ENCODE measurements around the gene PKP1.

PKP1 gene

DNA sequence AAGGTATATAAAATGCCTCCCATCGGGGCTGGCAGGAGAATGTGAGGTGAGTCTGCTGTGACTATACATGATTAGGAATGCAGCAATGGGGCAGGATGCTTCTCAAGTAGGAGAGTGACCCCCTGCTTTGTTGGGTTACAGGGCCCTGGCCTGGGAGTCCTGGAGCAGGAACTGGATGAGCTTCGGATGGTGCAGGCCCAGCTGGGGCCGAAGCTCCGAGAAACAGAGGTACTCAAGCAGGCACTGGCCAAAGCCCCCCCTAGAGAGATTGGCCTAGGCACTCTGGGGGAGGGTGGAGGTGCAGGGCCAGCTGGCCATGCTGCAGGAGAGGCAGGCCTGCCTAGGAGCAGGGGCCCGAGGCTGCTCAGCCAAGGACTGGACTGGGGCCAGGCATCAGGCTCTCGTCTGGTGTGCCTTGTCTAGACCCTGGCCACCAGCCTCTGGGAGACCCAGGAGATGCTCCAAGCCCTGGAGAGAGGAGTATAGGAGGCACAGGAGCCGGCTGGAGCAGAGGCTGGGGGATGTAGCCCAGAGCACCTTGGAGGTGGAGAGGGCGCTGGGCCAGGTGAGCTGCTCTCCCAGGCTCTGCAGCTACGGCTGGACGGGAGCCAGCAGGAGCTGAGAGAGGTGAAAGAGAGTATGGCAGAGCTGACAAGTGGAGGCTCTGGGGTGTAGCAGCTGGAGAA, 32.8 kb upstream of the PKP1 start:
- Histone ChIP-seq H3K9me2 (replicated peaks; ENCODE audit: insufficient read depth, low read length) (no peaks in the 10 kb centered on the region), H3K79me2 (ENCODE audit: insufficient read depth, low read length) (no peaks in the 10 kb centered on the region), H4K20me1 (ENCODE audit: low read depth, low read length) (no peaks in the 10 kb centered on the region), H3F3A (ENCODE audit: insufficient read depth) (no peaks in the 10 kb centered on the region), H2AFZ (ENCODE audit: low read depth, low read length, severe bottlenecking) (no peak overlapping the region), H3K36me3 (ENCODE audit: low read length) (no peaks in the 10 kb centered on the region), H3K4me3 (ENCODE audit: insufficient read depth, low read length, poor library complexity, severe bottlenecking) (no peak overlapping the region), H3K9ac (ENCODE audit: low read length) (no peak overlapping the region), H3K9me3 (ENCODE audit: insufficient read depth, low read length) (no peaks in the 10 kb centered on the region), H3K27ac (ENCODE audit: low read depth, low read length) (no peak overlapping the region), H3K27me3 (ENCODE audit: low read length) (no peaks in the 10 kb centered on the region), H3K4me2 (ENCODE audit: low read depth, low read length, poor library complexity, severe bottlenecking) (no peak overlapping the region)
- TF ChIP-seq EZH2phosphoT487 (conservative IDR thresholded peaks at IDR 0.05; ENCODE audit: low read length) (no peak), CTCF (IDR thresholded peaks at IDR 0.05; ENCODE audit: insufficient read depth, low read length, poor library complexity, severe bottlenecking) (no peak)

GRCh38 chr1:201251411-201251810, 31.9 kb upstream of the PKP1 start:
- no peak overlapping the region for H3K4me3 ChIP-seq (ENCODE audit: insufficient read depth, low read length, poor library complexity, severe bottlenecking)
- no peak overlapping the region for H2AFZ ChIP-seq (ENCODE audit: low read depth, low read length, severe bottlenecking)
- no peak overlapping the region for H3K27ac ChIP-seq (ENCODE audit: low read depth, low read length)
- H3K4me2 ChIP-seq (ENCODE audit: low read depth, low read length, poor library complexity, severe bottlenecking): no peak overlapping the region
- no peaks in the 10 kb centered on the region for H3K27me3 ChIP-seq (ENCODE audit: low read length)
- H3K9me3 ChIP-seq (ENCODE audit: insufficient read depth, low read length): no peaks in the 10 kb centered on the region
- H4K20me1 ChIP-seq (ENCODE audit: low read depth, low read length): no peaks in the 10 kb centered on the region
- no peak overlapping the region for H3K9ac ChIP-seq (ENCODE audit: low read length)
- H3K9me2 ChIP-seq (replicated peaks; ENCODE audit: insufficient read depth, low read length): no peaks in the 10 kb centered on the region
- no peaks in the 10 kb centered on the region for H3F3A ChIP-seq (ENCODE audit: insufficient read depth)
- H3K79me2 ChIP-seq (ENCODE audit: insufficient read depth, low read length): no peaks in the 10 kb centered on the region
- TF ChIP-seq EZH2phosphoT487 (conservative IDR thresholded peaks at IDR 0.05; ENCODE audit: low read length): no peak
- no peak for TF ChIP-seq CTCF (IDR thresholded peaks at IDR 0.05; ENCODE audit: insufficient read depth, low read length, poor library complexity, severe bottlenecking)
- no peaks in the 10 kb centered on the region for H3K36me3 ChIP-seq (ENCODE audit: low read length)

- no peaks in the 10 kb centered on the region for H4K20me1 ChIP-seq (ENCODE audit: low read depth, low read length)
- H3K9ac ChIP-seq (ENCODE audit: low read length): no peak overlapping the region
- no peak overlapping the region for H3K4me2 ChIP-seq (ENCODE audit: low read depth, low read length, poor library complexity, severe bottlenecking)
- TF ChIP-seq EZH2phosphoT487 (conservative IDR thresholded peaks at IDR 0.05; ENCODE audit: low read length): no peak
- TF ChIP-seq CTCF (IDR thresholded peaks at IDR 0.05; ENCODE audit: insufficient read depth, low read length, poor library complexity, severe bottlenecking): no peak
- no peak overlapping the region for H3K4me3 ChIP-seq (ENCODE audit: insufficient read depth, low read length, poor library complexity, severe bottlenecking)
- H3K27ac ChIP-seq (ENCODE audit: low read depth, low read length): no peak overlapping the region
- no peaks in the 10 kb centered on the region for H3K9me2 ChIP-seq (replicated peaks; ENCODE audit: insufficient read depth, low read length)
- no peaks in the 10 kb centered on the region for H3K27me3 ChIP-seq (ENCODE audit: low read length)
- no peaks in the 10 kb centered on the region for H3F3A ChIP-seq (ENCODE audit: insufficient read depth)
- H3K9me3 ChIP-seq (ENCODE audit: insufficient read depth, low read length): no peaks in the 10 kb centered on the region
- no peaks in the 10 kb centered on the region for H3K79me2 ChIP-seq (ENCODE audit: insufficient read depth, low read length)
- H2AFZ ChIP-seq (ENCODE audit: low read depth, low read length, severe bottlenecking): no peak overlapping the region
- H3K36me3 ChIP-seq (ENCODE audit: low read length): no peaks in the 10 kb centered on the region
Observed at GRCh38 chr1:201251851-201252430, 31.4 kb upstream of the PKP1 start.
